ENCODE results near the gene TRIM24.

TRIM24 gene

GRCh38 chr7:138538518-138538917 lies 78.5 kb downstream of the TRIM24 start:
- no peak for DNase-seq (ENCODE audit: low spot score)

GRCh38 chr7:138538997-138539644 lies 79.1 kb downstream of the TRIM24 start:
- no peak for DNase-seq (ENCODE audit: low spot score)

GRCh38 chr7:138542183-138542582 lies 82.1 kb downstream of the TRIM24 start:
- DNase-seq (ENCODE audit: low spot score): no peak

- no peak for DNase-seq (ENCODE audit: low spot score)
These were observed 83.7 kb downstream of the TRIM24 start for GRCh38 chr7:138543739-138544138.

GRCh38 chr7:138545123-138545522 lies 85.1 kb downstream of the TRIM24 start:
- no peak for DNase-seq (ENCODE audit: low spot score)

GRCh38 chr7:138546064-138546619 lies 86.1 kb downstream of the TRIM24 start:
- no peak for DNase-seq (ENCODE audit: low spot score)

- no peak for DNase-seq (ENCODE audit: low spot score)
These were observed 86.8 kb downstream of the TRIM24 start for GRCh38 chr7:138546829-138547228.

GRCh38 chr7:138549082-138549481 lies 89.0 kb downstream of the TRIM24 start:
- no peak for DNase-seq (ENCODE audit: low spot score)

- no peak for DNase-seq (ENCODE audit: low spot score)
These were observed 90.3 kb downstream of the TRIM24 start for GRCh38 chr7:138550337-138550736.

GRCh38 chr7:138551102-138551501 lies 91.0 kb downstream of the TRIM24 start:
- no peak for DNase-seq (ENCODE audit: low spot score)

GRCh38 chr7:138553805-138554204 lies 93.7 kb downstream of the TRIM24 start:
- no peak for DNase-seq (ENCODE audit: low spot score)

- DNase-seq (ENCODE audit: low spot score): no peak
These were observed 94.6 kb downstream of the TRIM24 start for GRCh38 chr7:138554674-138555073.

- no peak for DNase-seq (ENCODE audit: low spot score)
These were observed 95.6 kb downstream of the TRIM24 start for GRCh38 chr7:138555684-138556083.

- no peak for DNase-seq (ENCODE audit: low spot score)
These were observed 96.9 kb downstream of the TRIM24 start for GRCh38 chr7:138556771-138557484.

- DNase-seq (ENCODE audit: low spot score): no peak
These were observed 99.4 kb downstream of the TRIM24 start for GRCh38 chr7:138559448-138559847.

GRCh38 chr7:138563808-138564207 lies 103.7 kb downstream of the TRIM24 start:
- DNase-seq (ENCODE audit: low spot score): no peak

- DNase-seq (ENCODE audit: low spot score): no peak
These were observed 104.3 kb downstream of the TRIM24 start for GRCh38 chr7:138564365-138564764.

GRCh38 chr7:138565071-138565450 lies 105.0 kb downstream of the TRIM24 start:
- no peak for DNase-seq (ENCODE audit: low spot score)

GRCh38 chr7:138565451-138566114 lies 105.5 kb downstream of the TRIM24 start:
- no peak for DNase-seq (ENCODE audit: low spot score)

- no peak for DNase-seq (ENCODE audit: low spot score)
These were observed 108.6 kb downstream of the TRIM24 start for GRCh38 chr7:138568655-138569054.

- DNase-seq (ENCODE audit: low spot score): no peak
These were observed 109.4 kb downstream of the TRIM24 start for GRCh38 chr7:138569418-138569817.

GRCh38 chr7:138570715-138571114 lies 110.7 kb downstream of the TRIM24 start:
- DNase-seq (ENCODE audit: low spot score): no peak

- DNase-seq (ENCODE audit: low spot score): no peak
These were observed 113.7 kb downstream of the TRIM24 start for GRCh38 chr7:138573741-138574140.
